Pancreas (tissue), 10 donors: Measurements from ENCODE around the gene STRBP. TPM values are rescaled to one million over a fixed set of nuclear protein-coding genes. Genes with fewer than 3 reads are reported as not detected.

ENCODE experiments used
- ATAC-seq, 4 donors: fragments of 200-7000 bp; cut with Tn5 transposase; one replicate each; pipeline versions ENCODE4 v1.8.0 to v1.9.1; 2020; ENCODE audit warnings: mild to moderate bottlenecking in 4 of 4, moderate library complexity in 4 of 4
- DNase-seq, 6 donors: peaks; one replicate each; pipeline ENCODE4 v3.0.0-alpha.2; 2020
- FAIRE-seq: peaks from 2 replicates; lab custom pipeline; 2012; peaks lifted over from hg19 to GRCh38; lab: Jason Lieb, UNC
- H3K27ac ChIP-seq, 4 donors: fragments of 200-600 bp; sonication (generic); 1 replicate in 3 of 4; 2 replicates in 1 of 4; pipeline versions ENCODE4 v1.5.0 to v1.8.0; 2020
- H3K27me3 ChIP-seq, 4 donors: fragments of 200-600 bp; one replicate each; pipeline ENCODE4 v1.8.0; 2021
- H3K36me3 ChIP-seq, 3 donors: fragments of 200-600 bp; sonication (generic) in 1 of 3; one replicate each; pipeline versions ENCODE4 v1.5.0 to v1.8.0; 2020 to 2021
- H3K4me1 ChIP-seq, 3 donors: fragments of 200-600 bp; one replicate each; pipeline ENCODE4 v1.8.0; 2021
- H3K4me3 ChIP-seq, 4 donors: fragments of 200-600 bp; sonication (generic) in 2 of 4; one replicate each; pipeline versions ENCODE4 v1.5.0 to v1.8.0; 2020 to 2021
- H3K9me3 ChIP-seq, 4 donors: fragments of 200-600 bp; one replicate each; pipeline ENCODE4 v1.8.0; 2021
- WGBS, 2 donors: extraction: QIAGEN DNeasy Blood & Tissue Kit; methylation state at CpG; one replicate each; pipeline ENCODE4 v1.1.7; 2013; 5-methylcytosine and 5-hydroxymethylcytosine counted together
- intact Hi-C, 3 donors: fragments of 100-400 bp; cut with DNase I; formaldehyde crosslinking; loops; one replicate each; pipeline versions ENCODE4 v1.11.1 to v1.14.2; 2022
- polyA plus RNA-seq, 2 donors: library from polyadenylated mRNA; stranded (reverse); fragments of 200-250 nt; gene quantifications; one replicate each; pipeline ENCODE4 v1.2.3, GENCODE V29; 2013
- total RNA-seq, 6 donors: library from RNA; stranded (reverse); fragmentation: NEBNext Ultra II Directional in 4 of 6; extraction: Animal tissue kit (Norgen Biotek cat#: 25700) in 4 of 6; gene quantifications; one replicate each; pipeline versions ENCODE4 v1.2.1 to v1.2.4, GENCODE V29; 2021 to 2023
- TF ChIP-seq, protein P1 (sequence below), 4 donors: fragments of 200-600 bp; sonication (generic) in 3 of 4; IDR thresholded peaks; one replicate each; pipeline versions ENCODE4 v1.5.0 to v1.8.0; 2021; ENCODE audit warnings: antibody characterized with exemption in 4 of 4
- donor health status: healthy with polysubstance abuse.
- donor health status: DM: no; HTN: no; CAD: no; lungs with moderate emphysema.
- donor health status: DM: no; HTN: no; CAD: no.
- donor health status: control.
- donor health status: control.
- donor health status: Bipolar disorder and iron deficiency.
- donor health status: DM: yes; HTN: yes; CAD: no.
- donor health status: DM: no; HTN: no; CAD: no.
- donor health status: DM: no; HTN: no; CAD: no.
- donor health status: DM: yes; HTN: yes; CAD: no.

Gene STRBP
- total and polyA plus RNA-seq, 8 donors, result 8.0 to 17.8 (median 12.5) TPM

DNA sequence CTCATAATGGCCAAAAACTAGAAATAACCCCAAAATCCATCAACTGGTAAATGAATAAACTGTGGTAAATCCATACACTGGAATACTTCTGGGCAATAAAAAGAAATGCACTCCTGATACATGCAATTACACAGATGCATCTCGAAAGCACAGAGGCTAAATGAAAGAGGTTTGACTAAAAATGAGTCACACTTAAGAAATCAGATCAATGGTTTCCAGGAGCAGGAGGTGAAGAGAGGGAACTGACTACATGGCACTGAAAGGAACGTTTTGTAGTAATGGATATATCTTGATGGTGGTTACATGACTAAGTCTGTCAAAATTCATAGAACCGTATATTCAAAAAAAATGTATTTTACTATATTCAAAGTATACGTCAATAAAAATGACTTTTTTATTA is 42.4 kb downstream of the STRBP start:
- no peak for ATAC-seq
- intact Hi-C loops, result no loop called here
- TF ChIP-seq, protein P1, sequence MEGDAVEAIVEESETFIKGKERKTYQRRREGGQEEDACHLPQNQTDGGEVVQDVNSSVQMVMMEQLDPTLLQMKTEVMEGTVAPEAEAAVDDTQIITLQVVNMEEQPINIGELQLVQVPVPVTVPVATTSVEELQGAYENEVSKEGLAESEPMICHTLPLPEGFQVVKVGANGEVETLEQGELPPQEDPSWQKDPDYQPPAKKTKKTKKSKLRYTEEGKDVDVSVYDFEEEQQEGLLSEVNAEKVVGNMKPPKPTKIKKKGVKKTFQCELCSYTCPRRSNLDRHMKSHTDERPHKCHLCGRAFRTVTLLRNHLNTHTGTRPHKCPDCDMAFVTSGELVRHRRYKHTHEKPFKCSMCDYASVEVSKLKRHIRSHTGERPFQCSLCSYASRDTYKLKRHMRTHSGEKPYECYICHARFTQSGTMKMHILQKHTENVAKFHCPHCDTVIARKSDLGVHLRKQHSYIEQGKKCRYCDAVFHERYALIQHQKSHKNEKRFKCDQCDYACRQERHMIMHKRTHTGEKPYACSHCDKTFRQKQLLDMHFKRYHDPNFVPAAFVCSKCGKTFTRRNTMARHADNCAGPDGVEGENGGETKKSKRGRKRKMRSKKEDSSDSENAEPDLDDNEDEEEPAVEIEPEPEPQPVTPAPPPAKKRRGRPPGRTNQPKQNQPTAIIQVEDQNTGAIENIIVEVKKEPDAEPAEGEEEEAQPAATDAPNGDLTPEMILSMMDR (IDR thresholded peaks at IDR 0.05), result no peak
- Histone ChIP-seq H3K27ac (no peak overlapping the region), H3K36me3 (no peaks in the 10 kb centered on the region), H3K9me3 (no peaks in the 10 kb centered on the region), H3K4me3 (no peak overlapping the region), H3K4me1 (no peaks in the 10 kb centered on the region), H3K27me3 (no peaks in the 10 kb centered on the region)
- no peak for DNase-seq
- no peak for FAIRE-seq
- 78 to 83% methylated on average over 4 of the region's 4 CpGs for WGBS, 2 donors

DNA sequence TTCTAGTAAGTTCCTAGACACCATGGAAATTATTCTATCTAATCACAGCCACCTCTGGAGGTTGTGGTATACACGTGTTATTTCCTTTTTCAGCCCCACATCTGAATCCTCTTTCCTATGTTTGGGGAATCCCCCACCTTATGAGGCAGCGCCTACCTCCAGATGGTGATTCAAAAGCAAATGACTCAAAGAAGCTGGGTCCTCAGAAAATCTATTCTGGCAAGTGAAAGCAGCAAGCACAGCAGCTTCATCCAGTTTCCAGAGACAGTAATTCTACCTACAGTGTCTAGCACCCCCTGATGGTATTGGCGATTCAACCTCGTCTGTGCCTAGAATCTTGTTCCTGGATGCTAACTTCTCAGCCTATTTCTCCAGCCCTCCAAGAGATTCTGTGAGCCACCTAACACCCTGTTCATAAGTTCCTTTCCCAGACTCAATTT is 43.0 kb downstream of the STRBP start:
- DNase-seq, result no peak
- no peak for FAIRE-seq
- intact Hi-C loops, result no loop called here

DNA sequence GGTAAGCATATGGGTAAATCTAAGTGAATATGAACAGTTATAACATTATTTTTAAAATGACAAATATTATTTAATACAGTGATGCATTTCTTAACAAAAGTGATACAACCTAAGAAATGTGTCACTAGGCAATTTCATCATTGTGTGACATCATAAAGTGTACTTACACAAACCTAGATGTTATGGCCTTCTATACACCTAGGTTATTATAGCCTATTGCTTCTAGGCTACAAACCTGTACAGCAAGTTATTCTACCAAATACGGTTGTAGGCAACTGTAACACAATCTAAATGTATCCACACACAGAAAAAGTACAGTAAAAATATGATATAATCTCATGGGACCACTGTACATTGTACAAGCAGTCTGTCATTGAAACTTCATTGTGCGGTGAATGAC is 48.3 kb downstream of the STRBP start:
- FAIRE-seq (no peak), ATAC-seq (no peak), DNase-seq (no peak)
- WGBS, 2 donors, result 80 to 83% methylated on average over 2 of the region's 2 CpGs
- intact Hi-C loops, result no loop called here
- Histone ChIP-seq H3K36me3 (no peaks in the 10 kb centered on the region), H3K9me3 (no peaks in the 10 kb centered on the region), H3K4me3 (no peak overlapping the region), H3K27ac (no peak overlapping the region), H3K27me3 (no peaks in the 10 kb centered on the region), H3K4me1 (peaks cover 0 to 8% (median 6%) of the 10 kb centered on the region in 3 donors)
- TF ChIP-seq, protein P1 (IDR thresholded peaks at IDR 0.05), result no peak

More for the DNA sequence above, 43.0 kb downstream of the STRBP start:
- Histone ChIP-seq H3K27ac (no peak overlapping the region), H3K36me3 (no peaks in the 10 kb centered on the region), H3K9me3 (no peaks in the 10 kb centered on the region), H3K4me3 (no peak overlapping the region), H3K27me3 (no peaks in the 10 kb centered on the region), H3K4me1 (no peaks in the 10 kb centered on the region)
- TF ChIP-seq, protein P1 (IDR thresholded peaks at IDR 0.05), result no peak
- ATAC-seq, result peak in 3 of 4 donors; percentile 65 to 84 (median 69)
- 62 to 67% methylated on average over 4 of the region's 4 CpGs for WGBS, 2 donors

DNA sequence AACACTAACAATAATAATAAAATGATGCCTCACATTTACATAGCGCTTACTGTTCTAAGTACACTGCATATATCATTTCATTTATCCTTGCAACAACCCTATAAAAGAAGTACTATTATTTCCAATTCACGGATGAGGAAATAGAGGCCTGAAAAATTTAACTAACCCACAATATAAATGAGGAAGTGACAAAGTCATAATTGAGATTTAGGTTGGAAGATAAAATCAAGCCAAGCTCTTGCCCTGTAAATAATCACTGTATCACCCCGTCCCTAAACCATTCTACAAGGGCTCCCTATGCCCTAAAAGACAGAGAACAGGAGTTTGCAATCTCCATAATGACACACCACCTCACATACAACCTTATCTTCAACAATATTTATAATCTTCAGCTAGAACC is 49.6 kb downstream of the STRBP start:
- intact Hi-C loops, result no loop called here
- 81 to 96% methylated on average over 3 of the region's 3 CpGs for WGBS, 2 donors

DNA sequence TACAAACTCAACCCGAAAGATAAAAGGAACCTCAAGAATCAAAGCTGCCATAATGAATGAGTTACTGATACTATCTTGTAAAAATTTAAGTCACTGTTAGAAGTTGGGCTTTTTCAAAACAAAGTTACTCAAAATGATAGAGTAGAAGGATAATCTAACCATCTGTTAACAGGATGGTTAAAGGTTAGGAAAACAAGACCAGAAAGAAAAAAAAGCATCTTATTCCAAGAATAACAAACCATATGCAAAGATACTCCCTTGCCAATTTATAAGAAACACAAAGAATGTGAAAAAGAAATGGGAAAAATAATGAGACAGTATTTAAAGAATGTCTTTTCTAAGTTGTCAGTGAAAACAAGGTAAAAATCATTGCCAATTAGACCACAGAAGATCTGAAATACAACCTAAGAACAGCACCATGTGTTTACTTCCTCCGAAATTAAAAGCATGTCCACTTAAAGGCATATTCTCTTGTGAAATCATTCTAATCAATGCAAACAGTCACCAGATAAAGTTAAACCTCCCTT is 51.2 kb downstream of the STRBP start:
- no peak for DNase-seq
- 50 to 55% methylated on average over 2 of the region's 2 CpGs for WGBS, 2 donors
- TF ChIP-seq, protein P1 (IDR thresholded peaks at IDR 0.05), result no peak

More for the DNA sequence above, 49.6 kb downstream of the STRBP start:
- Histone ChIP-seq H3K4me1 (peaks cover 0 to 8% (median 6%) of the 10 kb centered on the region in 3 donors), H3K4me3 (no peak overlapping the region), H3K36me3 (no peaks in the 10 kb centered on the region), H3K27ac (no peak overlapping the region), H3K27me3 (no peaks in the 10 kb centered on the region), H3K9me3 (no peaks in the 10 kb centered on the region)
- no peak for FAIRE-seq
- DNase-seq, result no peak
- no peak for ATAC-seq
- TF ChIP-seq, protein P1 (IDR thresholded peaks at IDR 0.05), result no peak

More for the DNA sequence above, 51.2 kb downstream of the STRBP start:
- H3K9me3 ChIP-seq, result no peaks in the 10 kb centered on the region
- no peak overlapping the region for H3K27ac ChIP-seq
- H3K4me3 ChIP-seq, result no peak overlapping the region
- no peaks in the 10 kb centered on the region for H3K36me3 ChIP-seq
- ATAC-seq (no peak), FAIRE-seq (no peak)
- no peaks in the 10 kb centered on the region for H3K27me3 ChIP-seq
- H3K4me1 ChIP-seq, result peaks cover 0 to 8% (median 6%) of the 10 kb centered on the region in 3 donors
- intact Hi-C loops, result no loop called here
